ENCODE measurements around the gene KRTAP5-9. TPM values are rescaled to one million over a fixed set of nuclear protein-coding genes. Genes with fewer than 3 reads are reported as not detected.
A peak's percentile ranks its signal among the peaks of the same experiment; 100 is the strongest.

KRTAP5-9 gene
- polyA plus RNA-seq, 1 donor (not counting 4 experiments of a cell fraction or from before 2014, with no cell fraction given): 0.05 TPM

DNA sequence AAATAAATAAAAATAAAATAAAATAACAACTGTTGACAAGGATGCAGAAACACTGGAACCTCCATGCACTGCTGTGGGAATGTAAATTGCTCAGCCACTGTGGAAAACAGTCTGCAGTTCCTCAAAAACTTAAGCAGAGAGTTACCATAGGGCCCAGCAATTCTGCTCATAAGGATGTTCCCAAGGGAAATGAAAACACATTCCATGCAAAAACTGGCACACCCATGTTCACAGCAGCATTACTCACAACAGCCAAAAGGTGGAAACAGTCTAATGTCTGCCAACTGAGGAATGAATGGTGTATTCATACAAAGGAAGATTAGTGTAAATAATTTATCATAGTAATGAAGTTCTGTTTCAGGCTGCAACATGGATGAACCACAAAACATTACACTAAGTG, 13.9 kb downstream of the KRTAP5-9 start:
- H3K9ac ChIP-seq (ENCODE audit: control insufficient read depth, extremely low read depth, insufficient read depth, low read length): no peak overlapping the region
- H3K36me3 ChIP-seq (ENCODE audit: control insufficient read depth in 2 of 2, extremely low read depth in 1 of 2, insufficient read depth in 2 of 2, low read length in 2 of 2): no peaks in the 10 kb centered on the region
- H3K9me1 ChIP-seq (ENCODE audit: control insufficient read depth, extremely low read depth, insufficient read depth, low read length): no peaks in the 10 kb centered on the region
- FAIRE-seq: no peak
- dilution Hi-C loops (cut with MboI; ENCODE audit: extremely low pct_ligation_motif_present, low sequenced_read_pairs): no loop called here
- no peak overlapping the region for H2AFZ ChIP-seq (ENCODE audit: control insufficient read depth, low read length)
- no peaks in the 10 kb centered on the region for H3K79me2 ChIP-seq (ENCODE audit: control insufficient read depth, insufficient read depth, low read length)
- TF ChIP-seq, protein P1, sequence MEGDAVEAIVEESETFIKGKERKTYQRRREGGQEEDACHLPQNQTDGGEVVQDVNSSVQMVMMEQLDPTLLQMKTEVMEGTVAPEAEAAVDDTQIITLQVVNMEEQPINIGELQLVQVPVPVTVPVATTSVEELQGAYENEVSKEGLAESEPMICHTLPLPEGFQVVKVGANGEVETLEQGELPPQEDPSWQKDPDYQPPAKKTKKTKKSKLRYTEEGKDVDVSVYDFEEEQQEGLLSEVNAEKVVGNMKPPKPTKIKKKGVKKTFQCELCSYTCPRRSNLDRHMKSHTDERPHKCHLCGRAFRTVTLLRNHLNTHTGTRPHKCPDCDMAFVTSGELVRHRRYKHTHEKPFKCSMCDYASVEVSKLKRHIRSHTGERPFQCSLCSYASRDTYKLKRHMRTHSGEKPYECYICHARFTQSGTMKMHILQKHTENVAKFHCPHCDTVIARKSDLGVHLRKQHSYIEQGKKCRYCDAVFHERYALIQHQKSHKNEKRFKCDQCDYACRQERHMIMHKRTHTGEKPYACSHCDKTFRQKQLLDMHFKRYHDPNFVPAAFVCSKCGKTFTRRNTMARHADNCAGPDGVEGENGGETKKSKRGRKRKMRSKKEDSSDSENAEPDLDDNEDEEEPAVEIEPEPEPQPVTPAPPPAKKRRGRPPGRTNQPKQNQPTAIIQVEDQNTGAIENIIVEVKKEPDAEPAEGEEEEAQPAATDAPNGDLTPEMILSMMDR (optimal IDR thresholded peaks at IDR 0.05 in 1 of 3, IDR thresholded peaks at IDR 0.05 in 1 of 3, conservative IDR thresholded peaks at IDR 0.05 in 1 of 3; ENCODE audit: extremely low read depth in 1 of 3, insufficient read depth in 2 of 3, low read length in 3 of 3): no peak
- TF ChIP-seq EZH2 (IDR thresholded peaks at IDR 0.05; ENCODE audit: low read length): no peak
- H3K4me3 ChIP-seq (ENCODE audit: control insufficient read depth in 2 of 3, extremely low read depth in 1 of 3, insufficient read depth in 2 of 3, low read depth in 1 of 3, low read length in 3 of 3): no peak overlapping the region
- no peaks in the 10 kb centered on the region for H3K4me1 ChIP-seq (ENCODE audit: control insufficient read depth, extremely low read depth, insufficient read depth, low read length)
- H4K20me1 ChIP-seq (ENCODE audit: control insufficient read depth, extremely low read depth, insufficient read depth, low read length): no peaks in the 10 kb centered on the region
- H3K4me2 ChIP-seq (ENCODE audit: control insufficient read depth, extremely low read depth, insufficient read depth, low read depth, low read length): no peak overlapping the region
- H3K9me3 ChIP-seq (ENCODE audit: control insufficient read depth, low read depth, low read length): peaks cover 3% of the 10 kb centered on the region
- H3K27me3 ChIP-seq (ENCODE audit: control insufficient read depth, extremely low read depth, insufficient read depth, low read length): no peaks in the 10 kb centered on the region
- no peak for DNase-seq (ENCODE audit: low read depth, low spot score)
- H3K27ac ChIP-seq (ENCODE audit: control insufficient read depth, insufficient read depth, low read length): no peak overlapping the region

DNA sequence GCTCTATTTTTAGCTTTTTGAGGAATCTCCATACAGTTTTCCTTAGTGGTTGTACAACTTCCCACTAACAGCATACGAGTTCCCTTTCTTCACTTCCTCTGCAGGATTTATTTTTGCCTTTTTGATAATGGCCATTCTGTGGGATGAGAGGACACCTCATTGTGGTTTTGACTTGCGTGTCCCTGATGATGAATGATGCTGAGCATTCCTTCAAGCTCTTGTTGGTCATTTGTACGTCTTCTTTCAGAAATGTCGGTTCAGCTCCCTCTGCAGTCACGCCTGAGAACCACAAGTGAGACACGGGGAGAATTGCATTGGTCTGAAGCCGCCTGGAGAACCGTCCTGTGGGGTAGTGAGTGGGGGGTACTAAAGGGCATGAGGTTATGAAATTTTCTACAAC, 15.2 kb downstream of the KRTAP5-9 start:
- Histone ChIP-seq H3K9me3 (ENCODE audit: control insufficient read depth, low read depth, low read length) (peaks cover 3% of the 10 kb centered on the region), H3K9ac (ENCODE audit: control insufficient read depth, extremely low read depth, insufficient read depth, low read length) (no peak overlapping the region), H3K4me3 (ENCODE audit: control insufficient read depth in 2 of 3, extremely low read depth in 1 of 3, insufficient read depth in 2 of 3, low read depth in 1 of 3, low read length in 3 of 3) (no peak overlapping the region), H3K36me3 (ENCODE audit: control insufficient read depth in 2 of 2, extremely low read depth in 1 of 2, insufficient read depth in 2 of 2, low read length in 2 of 2) (no peaks in the 10 kb centered on the region), H3K79me2 (ENCODE audit: control insufficient read depth, insufficient read depth, low read length) (no peaks in the 10 kb centered on the region), H2AFZ (ENCODE audit: control insufficient read depth, low read length) (no peak overlapping the region), H3K27ac (ENCODE audit: control insufficient read depth, insufficient read depth, low read length) (no peak overlapping the region), H4K20me1 (ENCODE audit: control insufficient read depth, extremely low read depth, insufficient read depth, low read length) (no peaks in the 10 kb centered on the region), H3K4me2 (ENCODE audit: control insufficient read depth, extremely low read depth, insufficient read depth, low read depth, low read length) (no peak overlapping the region), H3K4me1 (ENCODE audit: control insufficient read depth, extremely low read depth, insufficient read depth, low read length) (no peaks in the 10 kb centered on the region), H3K9me1 (ENCODE audit: control insufficient read depth, extremely low read depth, insufficient read depth, low read length) (no peaks in the 10 kb centered on the region), H3K27me3 (ENCODE audit: control insufficient read depth, extremely low read depth, insufficient read depth, low read length) (no peaks in the 10 kb centered on the region)
- no peak for TF ChIP-seq EZH2 (IDR thresholded peaks at IDR 0.05; ENCODE audit: low read length)
- TF ChIP-seq, protein P1 (optimal IDR thresholded peaks at IDR 0.05 in 1 of 3, IDR thresholded peaks at IDR 0.05 in 1 of 3, conservative IDR thresholded peaks at IDR 0.05 in 1 of 3; ENCODE audit: extremely low read depth in 1 of 3, insufficient read depth in 2 of 3, low read length in 3 of 3): peak in 2 of 3 experiments; percentile 22 to 43
- no peak for DNase-seq (ENCODE audit: low read depth, low spot score)
- no peak for FAIRE-seq
- dilution Hi-C loops (cut with MboI; ENCODE audit: extremely low pct_ligation_motif_present, low sequenced_read_pairs): no loop called here

Data from keratinocyte (primary cell).